Effector memory CD4-positive, alpha-beta T cell (primary cell): ENCODE results near the gene DYNC1I1.

Experiments
- DNase-seq, 3 donors: peaks; one replicate each; pipeline ENCODE4 v3.0.0-alpha.2; 2020
- H3K27ac ChIP-seq: 2 replicates; pipeline ENCODE4 v1.7.0; 2013; ENCODE audit warnings: mild to moderate bottlenecking, low read length, moderate library complexity; ENCODE audit not compliant: insufficient read depth, poor library complexity, severe bottlenecking
- H3K27me3 ChIP-seq: replicated peaks from 2 replicates; pipeline ENCODE4 v1.7.0; 2013; ENCODE audit warnings: mild to moderate bottlenecking, low read length; ENCODE audit not compliant: insufficient read depth, control insufficient read depth, poor library complexity, severe bottlenecking
- H3K36me3 ChIP-seq: 2 replicates; pipeline ENCODE4 v1.7.0; 2013; ENCODE audit warnings: mild to moderate bottlenecking, low read length, moderate library complexity; ENCODE audit not compliant: control insufficient read depth, insufficient read depth
- H3K4me1 ChIP-seq: 2 replicates; pipeline ENCODE4 v1.7.0; 2013; ENCODE audit warnings: low read length, mild to moderate bottlenecking; ENCODE audit not compliant: control insufficient read depth, insufficient read depth, poor library complexity, severe bottlenecking
- H3K4me3 ChIP-seq: 2 replicates; pipeline ENCODE4 v1.7.0; 2013; ENCODE audit warnings: low read length, low read depth, mild to moderate bottlenecking; ENCODE audit not compliant: insufficient read depth, poor library complexity, severe bottlenecking
- H3K9me3 ChIP-seq: 2 replicates; pipeline ENCODE4 v1.7.0; 2013; ENCODE audit warnings: mild to moderate bottlenecking, low read length, moderate library complexity; ENCODE audit not compliant: control insufficient read depth

DYNC1I1 gene

GRCh38 chr7:95808396-95808795 lies 36.0 kb downstream of the DYNC1I1 start:
- Histone ChIP-seq H3K27ac (no peak overlapping the region), H3K27me3 (no peaks in the 10 kb centered on the region), H3K4me1 (no peaks in the 10 kb centered on the region), H3K9me3 (no peaks in the 10 kb centered on the region), H3K36me3 (no peaks in the 10 kb centered on the region), H3K4me3 (no peak overlapping the region)
- DNase-seq: no peak

GRCh38 chr7:95811846-95812445 lies 39.6 kb downstream of the DYNC1I1 start:
- Histone ChIP-seq H3K4me3 (no peak overlapping the region), H3K9me3 (no peaks in the 10 kb centered on the region), H3K36me3 (no peaks in the 10 kb centered on the region), H3K27ac (no peak overlapping the region), H3K27me3 (no peaks in the 10 kb centered on the region), H3K4me1 (no peaks in the 10 kb centered on the region)
- no peak for DNase-seq

- Histone ChIP-seq H3K9me3 (no peaks in the 10 kb centered on the region), H3K27ac (no peak overlapping the region), H3K36me3 (no peaks in the 10 kb centered on the region), H3K4me3 (no peak overlapping the region), H3K4me1 (no peaks in the 10 kb centered on the region), H3K27me3 (no peaks in the 10 kb centered on the region)
- DNase-seq: no peak
These were observed 42.4 kb downstream of the DYNC1I1 start for GRCh38 chr7:95814721-95815120.

- no peaks in the 10 kb centered on the region for H3K36me3 ChIP-seq
- no peak overlapping the region for H3K4me3 ChIP-seq
- no peak overlapping the region for H3K27ac ChIP-seq
- no peaks in the 10 kb centered on the region for H3K4me1 ChIP-seq
- no peaks in the 10 kb centered on the region for H3K9me3 ChIP-seq
- DNase-seq: no peak
- H3K27me3 ChIP-seq: no peaks in the 10 kb centered on the region
These were observed 45.7 kb downstream of the DYNC1I1 start for GRCh38 chr7:95817866-95818640.

- no peaks in the 10 kb centered on the region for H3K4me1 ChIP-seq
- H3K27me3 ChIP-seq: no peaks in the 10 kb centered on the region
- no peaks in the 10 kb centered on the region for H3K9me3 ChIP-seq
- no peak overlapping the region for H3K4me3 ChIP-seq
- H3K27ac ChIP-seq: no peak overlapping the region
- no peak for DNase-seq
- H3K36me3 ChIP-seq: no peaks in the 10 kb centered on the region
These were observed 48.4 kb downstream of the DYNC1I1 start for GRCh38 chr7:95820778-95821177.

GRCh38 chr7:95822717-95823116 lies 50.4 kb downstream of the DYNC1I1 start:
- Histone ChIP-seq H3K4me3 (no peak overlapping the region), H3K4me1 (no peaks in the 10 kb centered on the region), H3K27ac (no peak overlapping the region), H3K27me3 (no peaks in the 10 kb centered on the region), H3K9me3 (no peaks in the 10 kb centered on the region), H3K36me3 (no peaks in the 10 kb centered on the region)
- DNase-seq: no peak

- H3K36me3 ChIP-seq: no peaks in the 10 kb centered on the region
- H3K9me3 ChIP-seq: no peaks in the 10 kb centered on the region
- no peaks in the 10 kb centered on the region for H3K27me3 ChIP-seq
- no peak for DNase-seq
- H3K4me3 ChIP-seq: no peak overlapping the region
- H3K4me1 ChIP-seq: no peaks in the 10 kb centered on the region
- H3K27ac ChIP-seq: no peak overlapping the region
These were observed 52.3 kb downstream of the DYNC1I1 start for GRCh38 chr7:95824616-95825015.

- Histone ChIP-seq H3K27ac (no peak overlapping the region), H3K36me3 (no peaks in the 10 kb centered on the region), H3K9me3 (no peaks in the 10 kb centered on the region), H3K4me1 (no peaks in the 10 kb centered on the region), H3K4me3 (no peak overlapping the region), H3K27me3 (no peaks in the 10 kb centered on the region)
- no peak for DNase-seq
These were observed 56.8 kb downstream of the DYNC1I1 start for GRCh38 chr7:95828824-95829790.

GRCh38 chr7:95840953-95841950 lies 68.9 kb downstream of the DYNC1I1 start:
- DNase-seq: no peak
- Histone ChIP-seq H3K9me3 (no peaks in the 10 kb centered on the region), H3K4me3 (no peak overlapping the region), H3K27me3 (no peaks in the 10 kb centered on the region), H3K4me1 (no peaks in the 10 kb centered on the region), H3K36me3 (no peaks in the 10 kb centered on the region), H3K27ac (no peak overlapping the region)
